GM19463 (cell line): ENCODE results near the gene TAF7L.

ENCODE experiments used
- ATAC-seq: cut with Tn5 transposase; IDR thresholded peaks from one replicate; pipeline ENCODE4 v1.9.1; 2021; ENCODE audit warnings: mild to moderate bottlenecking, moderate library complexity; ENCODE audit not compliant: unreplicated experiment

The TAF7L gene

GRCh38 chrX:101223226-101223625, 67.9 kb downstream of the TAF7L start:
- ATAC-seq = peak; percentile 67

- ATAC-seq = no peak
These were observed 70.4 kb downstream of the TAF7L start for GRCh38 chrX:101220662-101221260.

- no peak for ATAC-seq
These were observed 71.2 kb downstream of the TAF7L start for GRCh38 chrX:101219864-101220346.

GRCh38 chrX:101219116-101219863, 71.8 kb downstream of the TAF7L start, which contains the start of gene DRP2:
Gene DRP2, plus strand, starts transcription at chrX:101219786. Its CDS starts 11,862 bp downstream, at chrX:101231648.
- no peak for ATAC-seq
